A549 (cell line): ENCODE results near the gene KIF13A. TPM values are rescaled to one million over a fixed set of nuclear protein-coding genes. Genes with fewer than 3 reads are reported as not detected.
A peak's percentile ranks its signal among the peaks of the same experiment; 100 is the strongest.
"Not testable (repeated sequence)": the region's sequence is repeated elsewhere in the genome, so short reads cannot be mapped to it uniquely, and the experiment has no call there.

Experiments used
- ATAC-seq, 2 experiments: fragments of 200-7000 bp in 1 of 2; fragments of >200 bp in 1 of 2; cut with Nextera tagmentation in 1 of 2; cut with Tn5 transposase in 1 of 2; 3 replicates each; pipeline versions ENCODE4 v1.8.0 to v1.9.1; 2018 to 2020; ENCODE audit warnings: mild to moderate bottlenecking in 1 of 2, moderate library complexity in 1 of 2
- CTCF ChIA-PET: fragments of 300-600 bp; sonication (Branson Sonifier 250); formaldehyde crosslinking; extraction: SDS; loops from one replicate; lab custom pipeline; 2021; ENCODE audit warnings: antibody characterized with exemption, inconsistent platforms; lab: Yijun Ruan, JAX
- POLR2A ChIA-PET: fragments of 350-600 bp; formaldehyde crosslinking; extraction: SDS; loops from one replicate; lab custom pipeline; 2021; ENCODE audit warnings: antibody characterized with exemption, inconsistent platforms; lab: Yijun Ruan, JAX
- DNase-seq, 2 experiments: peaks; one replicate each; pipeline versions ENCODE4 v3.0.0 to v3.0.0-alpha.2; 2011 to 2016; ENCODE audit warnings: low read depth in 1 of 2, low spot score in 1 of 2
- FAIRE-seq: peaks from 2 replicates; lab custom pipeline; 2011; peaks lifted over from hg19 to GRCh38; lab: Jason Lieb, UNC
- H3K27ac ChIP-seq, 2 experiments: fragments of >200 bp; sonication (Bioruptor Twin); formaldehyde crosslinking; 3 replicates each; pipeline ENCODE4 v1.5.1; 2016 to 2017
- H3K4me1 ChIP-seq: fragments of >200 bp; sonication (Bioruptor Twin); formaldehyde crosslinking; 3 replicates; pipeline ENCODE4 v1.6.1; 2016
- H3K4me2 ChIP-seq: fragments of >200 bp; sonication (Bioruptor Twin); formaldehyde crosslinking; 3 replicates; pipeline ENCODE4 v1.6.1; 2016
- H3K4me3 ChIP-seq: fragments of >200 bp; sonication (Bioruptor Twin); formaldehyde crosslinking; 3 replicates; pipeline ENCODE4 v1.5.1; 2016
- H3K9me3 ChIP-seq: fragments of >200 bp; sonication (Bioruptor Twin); formaldehyde crosslinking; 3 replicates; pipeline ENCODE4 v1.6.1; 2016
- EHF ChIP-seq: fragments of 250-450 bp; sonication (Bioruptor Pico); IDR thresholded peaks from 2 replicates; pipeline ENCODE4 v1.5.0; 2020; ENCODE audit warnings: mild to moderate bottlenecking
- ESRRA ChIP-seq: fragments of 150-350 bp; IDR thresholded peaks from 2 replicates; pipeline ENCODE4 v1.6.1; 2014; ENCODE audit warnings: mild to moderate bottlenecking, low read length, borderline replicate concordance
- FOXS1 ChIP-seq: fragments of 250-450 bp; sonication (Bioruptor Pico); IDR thresholded peaks from 2 replicates; pipeline ENCODE4 v1.5.0; 2020; ENCODE audit warnings: mild to moderate bottlenecking, moderate library complexity
- GATA3 ChIP-seq: IDR thresholded peaks from 2 replicates; pipeline ENCODE4 v1.6.1; 2012; ENCODE audit warnings: borderline replicate concordance
- HDAC2 ChIP-seq: fragments of 200-600 bp; sonication (generic); IDR thresholded peaks from 2 replicates; pipeline ENCODE4 v1.6.1; 2016
- HEYL ChIP-seq: fragments of 250-450 bp; sonication (Bioruptor Pico); IDR thresholded peaks from 2 replicates; pipeline ENCODE4 v1.8.0; 2021; ENCODE audit warnings: mild to moderate bottlenecking, moderate library complexity
- HOXA7 ChIP-seq: fragments of 250-450 bp; sonication (Bioruptor Pico); IDR thresholded peaks from 2 replicates; pipeline ENCODE4 v1.5.0; 2020; ENCODE audit warnings: mild to moderate bottlenecking, moderate library complexity
- HOXB13 ChIP-seq: fragments of 250-450 bp; sonication (Bioruptor Pico); IDR thresholded peaks from 2 replicates; pipeline ENCODE4 v1.5.0; 2020; ENCODE audit warnings: low read depth, mild to moderate bottlenecking, moderate library complexity
- HOXB5 ChIP-seq: fragments of 250-450 bp; sonication (Bioruptor Pico); IDR thresholded peaks from 2 replicates; pipeline ENCODE4 v1.5.0; 2020; ENCODE audit warnings: mild to moderate bottlenecking, moderate library complexity
- JUNB ChIP-seq: fragments of >200 bp; sonication (Bioruptor Twin); formaldehyde crosslinking; IDR thresholded peaks from 2 replicates; pipeline ENCODE4 v1.6.1; 2016
- KDM1A ChIP-seq: fragments of 200-600 bp; sonication (generic); IDR thresholded peaks from 2 replicates; pipeline ENCODE4 v1.6.1; 2016; ENCODE audit warnings: low read depth, mild to moderate bottlenecking
- KDM5A ChIP-seq: fragments of 200-600 bp; sonication (generic); IDR thresholded peaks from 2 replicates; pipeline ENCODE4 v1.6.1; 2016; ENCODE audit warnings: antibody characterized with exemption, mild to moderate bottlenecking
- MAFK ChIP-seq: fragments of 450-650 bp; IDR thresholded peaks from 2 replicates; pipeline ENCODE4 v1.6.1; 2014; ENCODE audit not compliant: partially characterized antibody
- MAZ ChIP-seq: fragments of 150-350 bp; IDR thresholded peaks from 2 replicates; pipeline ENCODE4 v1.6.1; 2014; ENCODE audit warnings: antibody characterized with exemption, low read depth, low read length, borderline replicate concordance
- MYC ChIP-seq: IDR thresholded peaks from 2 replicates; pipeline ENCODE4 v1.6.1; 2012; ENCODE audit warnings: mild to moderate bottlenecking, inconsistent platforms, low read length, improper control_type of control experiment, borderline replicate concordance
- NR3C1 ChIP-seq: fragments of >200 bp; sonication (Bioruptor Twin); formaldehyde crosslinking; IDR thresholded peaks from 3 replicates; pipeline ENCODE4 v1.6.1; 2017
- RAD21 ChIP-seq, 2 experiments: fragments of >200 bp in 1 of 2; sonication (Bioruptor Twin) in 1 of 2; formaldehyde crosslinking in 1 of 2; IDR thresholded peaks in 1 of 2; conservative IDR thresholded peaks in 1 of 2; 2 replicates in 1 of 2; 3 replicates in 1 of 2; pipeline ENCODE4 v1.6.1; 2012 to 2018; ENCODE audit warnings: inconsistent platforms in 1 of 2
- RFX5 ChIP-seq: fragments of 450-650 bp; IDR thresholded peaks from 2 replicates; pipeline ENCODE4 v1.7.1; 2014; ENCODE audit warnings: antibody characterized with exemption, mild to moderate bottlenecking, moderate library complexity
- SMC3 ChIP-seq: fragments of >200 bp; sonication (Bioruptor Twin); formaldehyde crosslinking; IDR thresholded peaks from 3 replicates; pipeline ENCODE4 v1.6.1; 2018; ENCODE audit warnings: inconsistent platforms
- SREBF2 ChIP-seq: fragments of 450-650 bp; IDR thresholded peaks from 2 replicates; pipeline ENCODE4 v1.6.1; 2014; ENCODE audit warnings: mild to moderate bottlenecking, moderate library complexity
- TFCP2L1 ChIP-seq: fragments of 250-450 bp; sonication (Bioruptor Pico); IDR thresholded peaks from 2 replicates; pipeline ENCODE4 v1.5.0; 2021; ENCODE audit warnings: mild to moderate bottlenecking
- ZC3H11A ChIP-seq: fragments of 450-650 bp; IDR thresholded peaks from 2 replicates; pipeline ENCODE4 v1.6.1; 2014; ENCODE audit warnings: antibody characterized with exemption, mild to moderate bottlenecking
- ZFP36 ChIP-seq: fragments of 450-650 bp; IDR thresholded peaks from 2 replicates; pipeline ENCODE4 v1.6.1; 2014; ENCODE audit warnings: borderline replicate concordance; ENCODE audit not compliant: partially characterized antibody
- ZNF302 ChIP-seq: fragments of 250-450 bp; sonication (Bioruptor Pico); IDR thresholded peaks from 2 replicates; pipeline ENCODE4 v1.9.0; 2021; ENCODE audit warnings: inconsistent platforms, mild to moderate bottlenecking, moderate library complexity
- ZSCAN20 ChIP-seq: fragments of 250-450 bp; sonication (Bioruptor Pico); IDR thresholded peaks from 2 replicates; pipeline ENCODE4 v1.8.0; 2022; ENCODE audit warnings: mild to moderate bottlenecking, moderate library complexity
- WGBS: methylation state at CpG from one replicate; pipeline ENCODE4 v1.1.6; 2017; ENCODE audit errors: missing lambda C conversion rate; 5-methylcytosine and 5-hydroxymethylcytosine counted together
- polyA plus RNA-seq, 4 experiments: library from polyadenylated mRNA; depleted of rRNA in 3 of 4; stranded (reverse); fragments of >200 nt; fragmentation: RNase III in 1 of 4; extraction: RNeasy Plus Mini Kit Qiagen cat#74134 plus additional on column Dnase treatment in 1 of 4; gene quantifications; 2 replicates in 3 of 4; 3 replicates in 1 of 4; pipeline ENCODE4 v1.2.3, GENCODE V29; 2011 to 2017
- TF ChIP-seq, protein P1 (sequence below): IDR thresholded peaks from 2 replicates; pipeline ENCODE4 v1.6.1; 2012
- TF ChIP-seq, protein P2 (sequence below): fragments of >200 bp; sonication (Bioruptor Twin); formaldehyde crosslinking; IDR thresholded peaks from 2 replicates; pipeline ENCODE4 v1.6.1; 2016
- TF ChIP-seq, protein P3 (sequence below): IDR thresholded peaks from 2 replicates; pipeline ENCODE4 v1.6.1; 2012
- TF ChIP-seq, protein P4 (sequence below): fragments of 250-450 bp; sonication (Bioruptor Pico); IDR thresholded peaks from 2 replicates; pipeline ENCODE4 v1.5.0; 2021; ENCODE audit warnings: mild to moderate bottlenecking, moderate library complexity, borderline replicate concordance

Gene KIF13A
- polyA plus RNA-seq, 2 of the 4 experiments (the other 2 are of a cell fraction): 30.2 to 39.4 TPM

DNA sequence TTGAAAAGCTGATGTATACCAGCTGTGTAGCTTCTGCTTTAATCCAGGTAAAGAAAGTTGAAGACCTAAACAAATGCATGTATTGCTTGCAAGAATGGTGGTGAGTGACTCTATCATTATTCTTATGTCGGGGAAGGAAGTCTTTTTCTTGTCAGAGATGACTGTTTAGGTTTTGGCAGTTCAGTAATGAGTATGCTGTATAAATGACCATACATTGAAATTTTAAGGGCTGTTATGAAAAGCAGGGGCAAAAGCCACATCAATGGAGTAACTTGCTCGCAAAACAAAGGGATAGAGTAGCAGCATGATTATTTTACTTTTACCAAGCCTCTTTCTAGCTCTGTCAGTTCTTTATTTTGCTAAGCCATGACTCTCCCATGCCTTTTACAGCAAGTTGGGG lies 224.8 kb downstream of the KIF13A start:
- no peak overlapping the region for H3K4me2 ChIP-seq
- TF ChIP-seq, protein P1, sequence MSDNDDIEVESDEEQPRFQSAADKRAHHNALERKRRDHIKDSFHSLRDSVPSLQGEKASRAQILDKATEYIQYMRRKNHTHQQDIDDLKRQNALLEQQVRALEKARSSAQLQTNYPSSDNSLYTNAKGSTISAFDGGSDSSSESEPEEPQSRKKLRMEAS: no peak
- TF ChIP-seq ZNF302 (CRISPR knock-in tag) (no peak), ESRRA (no peak), HEYL (CRISPR knock-in tag) (no peak), KDM1A (no peak), ZC3H11A (no peak), HOXA7 (CRISPR knock-in tag) (no peak)
- TF ChIP-seq, protein P2, sequence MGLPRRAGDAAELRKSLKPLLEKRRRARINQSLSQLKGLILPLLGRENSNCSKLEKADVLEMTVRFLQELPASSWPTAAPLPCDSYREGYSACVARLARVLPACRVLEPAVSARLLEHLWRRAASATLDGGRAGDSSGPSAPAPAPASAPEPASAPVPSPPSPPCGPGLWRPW: no peak
- H3K4me1 ChIP-seq: no peaks in the 10 kb centered on the region
- no peak overlapping the region for H3K27ac ChIP-seq
- no peaks in the 10 kb centered on the region for H3K9me3 ChIP-seq
- ATAC-seq: no peak
- no peak overlapping the region for H3K4me3 ChIP-seq
- ChIA-PET CTCF (no interaction called here), POLR2A (no interaction called here)
- no peak for DNase-seq
- no peak for FAIRE-seq
- 91% methylated on average over 2 of the region's 2 CpGs for WGBS

DNA sequence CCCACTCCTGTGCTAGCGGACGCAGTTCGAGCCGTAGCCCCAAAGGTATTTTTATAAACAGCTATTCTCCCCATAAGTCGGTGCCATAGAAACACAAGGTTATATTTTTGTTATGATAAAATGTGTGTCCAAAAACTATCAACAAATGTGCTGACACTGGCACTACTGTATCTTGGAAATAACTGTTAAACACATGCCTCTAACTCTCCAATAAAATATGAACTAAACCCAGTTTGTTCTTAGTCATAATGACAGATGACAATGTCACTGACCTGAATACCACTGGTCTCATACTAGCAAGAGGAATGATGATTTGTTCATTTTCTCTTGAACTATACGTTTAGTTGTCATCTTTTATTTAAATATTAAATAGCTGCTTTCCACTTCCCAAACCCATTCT lies 229.3 kb downstream of the KIF13A start:
- CTCF ChIA-PET: no interaction called here
- Histone ChIP-seq H3K27ac (no peak overlapping the region), H3K4me3 (no peak overlapping the region), H3K4me2 (no peak overlapping the region), H3K4me1 (no peaks in the 10 kb centered on the region), H3K9me3 (no peaks in the 10 kb centered on the region)
- FAIRE-seq: no peak
- POLR2A ChIA-PET: no interaction called here
- ATAC-seq: no peak
- no peak for DNase-seq
- TF ChIP-seq KDM1A (no peak), EHF (CRISPR knock-in tag) (no peak), MAFK (peak; percentile 60), MAZ (no peak), GATA3 (no peak), HDAC2 (no peak)
- TF ChIP-seq, protein P3, sequence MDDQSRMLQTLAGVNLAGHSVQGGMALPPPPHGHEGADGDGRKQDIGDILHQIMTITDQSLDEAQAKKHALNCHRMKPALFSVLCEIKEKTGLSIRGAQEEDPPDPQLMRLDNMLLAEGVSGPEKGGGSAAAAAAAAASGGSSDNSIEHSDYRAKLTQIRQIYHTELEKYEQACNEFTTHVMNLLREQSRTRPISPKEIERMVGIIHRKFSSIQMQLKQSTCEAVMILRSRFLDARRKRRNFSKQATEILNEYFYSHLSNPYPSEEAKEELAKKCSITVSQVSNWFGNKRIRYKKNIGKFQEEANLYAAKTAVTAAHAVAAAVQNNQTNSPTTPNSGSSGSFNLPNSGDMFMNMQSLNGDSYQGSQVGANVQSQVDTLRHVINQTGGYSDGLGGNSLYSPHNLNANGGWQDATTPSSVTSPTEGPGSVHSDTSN: no peak
- WGBS: 93% methylated on average over 6 of the region's 6 CpGs

DNA sequence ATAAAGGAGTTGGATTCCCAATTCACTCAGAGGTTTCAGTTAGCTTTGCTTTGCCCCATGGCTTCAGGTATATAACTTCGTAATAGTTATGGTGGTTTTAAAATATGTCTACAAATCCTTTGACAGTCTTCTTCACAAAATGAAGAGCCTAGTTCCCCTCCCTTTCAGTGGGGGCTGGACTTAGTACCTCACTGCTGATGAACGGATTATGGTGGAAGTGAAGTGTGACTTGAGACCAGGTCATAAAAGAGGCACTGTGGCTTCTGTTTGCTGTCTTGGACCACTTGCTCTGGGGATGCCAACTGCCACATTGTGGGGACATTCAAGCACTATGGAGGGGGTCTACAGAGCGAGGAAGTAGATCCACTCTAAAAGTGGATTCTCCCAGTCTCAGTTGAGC lies 233.2 kb downstream of the KIF13A start:
- Histone ChIP-seq H3K4me3 (no peak overlapping the region), H3K9me3 (no peaks in the 10 kb centered on the region), H3K27ac (no peak overlapping the region), H3K4me2 (no peak overlapping the region), H3K4me1 (no peaks in the 10 kb centered on the region)
- no peak for ATAC-seq
- ChIA-PET POLR2A (no interaction called here), CTCF (no interaction called here)
- FAIRE-seq: no peak
- WGBS: 81% methylated on average over 3 of the region's 3 CpGs
- TF ChIP-seq ZSCAN20 (CRISPR knock-in tag) (no peak), HOXB13 (CRISPR knock-in tag) (no peak), MYC (no peak), RAD21 (conservative IDR thresholded peaks at IDR 0.05 in 1 of 2, IDR thresholded peaks at IDR 0.05 in 1 of 2) (no peak), JUNB (no peak), KDM5A (no peak), SMC3 (no peak), SREBF2 (no peak), HDAC2 (no peak), RFX5 (no peak), TFCP2L1 (no peak), EHF (CRISPR knock-in tag) (no peak), ZFP36 (no peak), HOXA7 (CRISPR knock-in tag) (no peak), NR3C1 (no peak), ZC3H11A (no peak), FOXS1 (CRISPR knock-in tag) (no peak), HOXB5 (no peak)
- TF ChIP-seq, protein P3: no peak
- TF ChIP-seq, protein P4, sequence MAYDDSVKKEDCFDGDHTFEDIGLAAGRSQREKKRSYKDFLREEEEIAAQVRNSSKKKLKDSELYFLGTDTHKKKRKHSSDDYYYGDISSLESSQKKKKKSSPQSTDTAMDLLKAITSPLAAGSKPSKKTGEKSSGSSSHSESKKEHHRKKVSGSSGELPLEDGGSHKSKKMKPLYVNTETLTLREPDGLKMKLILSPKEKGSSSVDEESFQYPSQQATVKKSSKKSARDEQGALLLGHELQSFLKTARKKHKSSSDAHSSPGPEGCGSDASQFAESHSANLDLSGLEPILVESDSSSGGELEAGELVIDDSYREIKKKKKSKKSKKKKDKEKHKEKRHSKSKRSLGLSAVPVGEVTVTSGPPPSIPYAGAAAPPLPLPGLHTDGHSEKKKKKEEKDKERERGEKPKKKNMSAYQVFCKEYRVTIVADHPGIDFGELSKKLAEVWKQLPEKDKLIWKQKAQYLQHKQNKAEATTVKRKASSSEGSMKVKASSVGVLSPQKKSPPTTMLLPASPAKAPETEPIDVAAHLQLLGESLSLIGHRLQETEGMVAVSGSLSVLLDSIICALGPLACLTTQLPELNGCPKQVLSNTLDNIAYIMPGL (CRISPR knock-in tag): no peak
- DNase-seq: no peak

DNA sequence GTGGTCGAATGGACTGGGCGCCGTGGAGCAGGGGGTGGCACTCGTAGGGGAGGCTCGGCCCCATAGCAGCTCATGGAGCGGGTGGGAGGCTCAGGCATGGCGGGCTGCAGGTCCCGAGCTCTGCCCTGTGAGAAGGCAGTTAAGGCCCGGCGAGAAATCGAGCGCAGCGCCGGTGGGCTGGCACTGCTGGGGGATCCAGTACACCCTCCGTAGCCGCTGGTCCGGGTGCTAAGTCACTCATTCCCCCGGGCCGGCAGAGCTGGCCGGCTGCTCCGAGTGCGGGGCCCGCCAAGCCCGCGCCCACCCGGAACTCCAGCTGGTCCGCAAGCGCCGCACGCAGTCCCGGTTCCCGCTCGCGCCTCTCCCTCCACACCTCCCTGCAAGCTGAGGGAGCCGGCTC lies 242.1 kb downstream of the KIF13A start:
- FAIRE-seq, H3K4me2 ChIP-seq, DNase-seq, H3K27ac ChIP-seq, POLR2A ChIA-PET, ATAC-seq, H3K4me3 ChIP-seq, CTCF ChIA-PET, H3K4me1 ChIP-seq, H3K9me3 ChIP-seq: not testable (repeated sequence)
- WGBS: 90% methylated on average over 8 of the region's 35 CpGs
